H9 (cell line): ENCODE results near the gene HES1. TPM values are rescaled to one million over a fixed set of nuclear protein-coding genes. Genes with fewer than 3 reads are reported as not detected.

Experiments used
- DNase-seq: peaks from one replicate; pipeline ENCODE4 v3.0.0-alpha.2; 2017
- H2AFZ ChIP-seq: one replicate; pipeline ENCODE4 v1.6.1; 2013; ENCODE audit warnings: mild to moderate bottlenecking, low read length, control low read depth, moderate library complexity
- H2AK5ac ChIP-seq: 2 replicates; pipeline ENCODE4 v1.6.1; 2013; ENCODE audit warnings: low read length, control low read depth, mixed read lengths; ENCODE audit not compliant: insufficient read length
- H2BK120ac ChIP-seq: one replicate; pipeline ENCODE4 v1.6.1; 2013; ENCODE audit warnings: low read depth, mild to moderate bottlenecking, low read length, control low read depth, inconsistent platforms; ENCODE audit not compliant: poor library complexity, severe bottlenecking
- H2BK12ac ChIP-seq: 2 replicates; pipeline ENCODE4 v1.6.1; 2013; ENCODE audit warnings: low read length, control low read depth, mixed read lengths, low read depth; ENCODE audit not compliant: insufficient read length
- H2BK15ac ChIP-seq: 2 replicates; pipeline ENCODE4 v1.6.1; 2013; ENCODE audit warnings: low read depth, low read length, control low read depth
- H2BK20ac ChIP-seq: one replicate; pipeline ENCODE4 v1.6.1; 2013; ENCODE audit warnings: low read depth, mild to moderate bottlenecking, low read length, control low read depth, inconsistent platforms; ENCODE audit not compliant: poor library complexity, severe bottlenecking
- H2BK5ac ChIP-seq: 2 replicates; pipeline ENCODE4 v1.6.1; 2013; ENCODE audit warnings: low read length, control low read depth, mixed read lengths; ENCODE audit not compliant: insufficient read length
- H3K14ac ChIP-seq: 2 replicates; pipeline ENCODE4 v1.6.1; 2013; ENCODE audit warnings: low read length, control low read depth; ENCODE audit not compliant: insufficient read depth
- H3K18ac ChIP-seq: 2 replicates; pipeline ENCODE4 v1.6.1; 2013; ENCODE audit warnings: low read depth, mild to moderate bottlenecking, mixed read lengths, low read length, control low read depth; ENCODE audit not compliant: insufficient read length
- H3K23ac ChIP-seq: 2 replicates; pipeline ENCODE4 v1.6.1; 2013; ENCODE audit warnings: low read length, control low read depth, mixed read lengths, low read depth; ENCODE audit not compliant: insufficient read length
- H3K23me2 ChIP-seq: 2 replicates; pipeline ENCODE4 v1.6.1; 2013; ENCODE audit warnings: low read depth, mild to moderate bottlenecking, mixed read lengths, low read length, control low read depth; ENCODE audit not compliant: insufficient read length, poor library complexity, severe bottlenecking
- H3K27ac ChIP-seq: 2 replicates; pipeline ENCODE4 v1.5.1; 2013; ENCODE audit warnings: low read length, control low read depth, mixed read lengths, low read depth; ENCODE audit not compliant: insufficient read length
- H3K27me3 ChIP-seq: 2 replicates; pipeline ENCODE4 v1.6.1; 2013; ENCODE audit warnings: low read length, control low read depth, inconsistent platforms; ENCODE audit not compliant: insufficient read depth
- H3K4ac ChIP-seq: 2 replicates; pipeline ENCODE4 v1.6.1; 2013; ENCODE audit warnings: low read depth, mild to moderate bottlenecking, control low read depth, inconsistent platforms, low read length, moderate library complexity
- H3K4me1 ChIP-seq: 2 replicates; pipeline ENCODE4 v1.6.1; 2013; ENCODE audit warnings: low read length, control low read depth, inconsistent platforms; ENCODE audit not compliant: insufficient read depth
- H3K4me2 ChIP-seq: 2 replicates; pipeline ENCODE4 v1.6.1; 2013; ENCODE audit warnings: low read length, control low read depth, mixed read lengths; ENCODE audit not compliant: insufficient read length, insufficient read depth
- H3K56ac ChIP-seq: 2 replicates; pipeline ENCODE4 v1.6.1; 2013; ENCODE audit warnings: low read depth, mild to moderate bottlenecking, mixed read lengths, low read length, control low read depth; ENCODE audit not compliant: insufficient read length
- H3K79me1 ChIP-seq: 2 replicates; pipeline ENCODE4 v1.6.1; 2013; ENCODE audit warnings: low read depth, mild to moderate bottlenecking, moderate library complexity, low read length, control low read depth, inconsistent platforms; ENCODE audit not compliant: insufficient read depth, poor library complexity, severe bottlenecking
- H3K79me2 ChIP-seq: 2 replicates; pipeline ENCODE4 v1.6.1; 2013; ENCODE audit warnings: low read length, control low read depth, inconsistent platforms; ENCODE audit not compliant: insufficient read depth
- H3K9ac ChIP-seq: 2 replicates; pipeline ENCODE4 v1.6.1; 2013; ENCODE audit warnings: low read length, control low read depth, mixed read lengths; ENCODE audit not compliant: insufficient read length; ENCODE audit errors: extremely low read depth
- H3K9me3 ChIP-seq: one replicate; pipeline ENCODE4 v1.6.1; 2013; ENCODE audit warnings: low read depth, low read length, inconsistent platforms; ENCODE audit not compliant: control insufficient read depth
- H3T11ph ChIP-seq: one replicate; pipeline ENCODE4 v1.6.1; 2013; ENCODE audit warnings: mild to moderate bottlenecking, low read length, control low read depth, inconsistent platforms
- H4K20me1 ChIP-seq: one replicate; pipeline ENCODE4 v1.6.1; 2013; ENCODE audit not compliant: control insufficient read depth, insufficient read length, insufficient read depth
- H4K5ac ChIP-seq: 2 replicates; pipeline ENCODE4 v1.6.1; 2013; ENCODE audit warnings: low read depth, mild to moderate bottlenecking, mixed read lengths, low read length, control low read depth; ENCODE audit not compliant: insufficient read length
- H4K8ac ChIP-seq: replicated peaks from 2 replicates; pipeline ENCODE4 v1.6.1; 2013; ENCODE audit warnings: low read length, control low read depth, mixed read lengths, low read depth; ENCODE audit not compliant: insufficient read length
- H4K91ac ChIP-seq: 2 replicates; pipeline ENCODE4 v1.6.1; 2013; ENCODE audit warnings: low read depth, mild to moderate bottlenecking, moderate library complexity, mixed read lengths, low read length, control low read depth; ENCODE audit not compliant: insufficient read length
- H3K27ac Mint-ChIP-seq, 3 experiments: 2 replicates in 2 of 3; 3 replicates in 1 of 3; pipeline ENCODE4 v1.8.0; 2020 to 2021; ENCODE audit warnings: mixed read lengths in 3 of 3, mild to moderate bottlenecking in 1 of 3, moderate library complexity in 1 of 3
- H3K27me3 Mint-ChIP-seq: 2 replicates; pipeline ENCODE4 v1.8.0; 2021; ENCODE audit warnings: low read depth, mild to moderate bottlenecking, moderate library complexity, mixed read lengths
- H3K36me3 Mint-ChIP-seq, 3 experiments: 2 replicates in 2 of 3; 3 replicates in 1 of 3; pipeline ENCODE4 v1.8.0; 2020 to 2021; ENCODE audit warnings: low read depth in 3 of 3, mixed read lengths in 3 of 3; ENCODE audit not compliant: insufficient read depth in 1 of 3
- H3K4me1 Mint-ChIP-seq, 2 experiments: 2 replicates each; pipeline ENCODE4 v1.8.0; 2020; ENCODE audit warnings: mixed read lengths in 2 of 2
- H3K4me3 Mint-ChIP-seq, 2 experiments: 2 replicates in 1 of 2; 3 replicates in 1 of 2; pipeline ENCODE4 v1.8.0; 2020 to 2021; ENCODE audit warnings: mild to moderate bottlenecking in 2 of 2, mixed read lengths in 2 of 2, moderate library complexity in 1 of 2
- H3K9me3 Mint-ChIP-seq, 2 experiments: 2 replicates in 1 of 2; 3 replicates in 1 of 2; pipeline ENCODE4 v1.8.0; 2020; ENCODE audit warnings: mild to moderate bottlenecking in 2 of 2, mixed read lengths in 2 of 2, moderate library complexity in 1 of 2
- WGBS: extraction: QIAGEN DNeasy Blood & Tissue Kit; methylation state at CpG from one replicate; pipeline ENCODE4 v1.1.7; 2013; ENCODE audit warnings: missing lambda C conversion rate, low lambda C conversion rate, mixed read lengths; ENCODE audit not compliant: insufficient read length; ENCODE audit errors: extremely low coverage; 5-methylcytosine and 5-hydroxymethylcytosine counted together
- total RNA-seq: library from RNA; stranded (reverse); gene quantifications from 2 replicates; pipeline ENCODE4 v1.2.1, GENCODE V29; 2021
- TF ChIP-seq, protein P1 (sequence below): fragments of 200-600 bp; sonication (generic); conservative IDR thresholded peaks from 3 replicates; pipeline ENCODE4 v1.8.0; 2021; ENCODE audit warnings: antibody characterized with exemption, mild to moderate bottlenecking

The HES1 gene
- total RNA-seq, 1 experiment from 2014 or later, result 23.2 TPM

DNA sequence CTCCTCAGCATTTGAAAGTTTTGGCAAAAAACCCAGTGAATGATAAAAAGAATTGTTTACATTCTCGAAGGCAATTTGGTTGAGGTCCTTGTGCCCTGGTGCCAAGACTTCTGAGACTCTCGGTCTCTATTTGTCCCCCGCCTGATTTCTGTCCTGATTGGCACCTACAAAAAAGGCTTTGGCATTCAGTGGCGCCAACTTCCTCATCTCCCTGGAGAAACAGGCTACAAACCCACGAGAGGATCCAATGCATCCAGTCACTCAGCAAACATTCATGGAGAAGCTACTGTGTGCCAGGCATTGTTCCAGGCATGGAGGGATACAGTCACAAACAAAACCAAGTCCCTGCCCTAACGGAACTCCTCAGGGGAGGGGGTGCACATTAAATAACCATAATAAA lies 42.7 kb downstream of the HES1 start:
- Histone ChIP-seq H3K23ac (no peak overlapping the region), H3K14ac (no peak overlapping the region; the same call in 1 of the 2 replicates), H3K18ac (no peak overlapping the region), H3K79me2 (no peaks in the 10 kb centered on the region), H4K8ac (no peak overlapping the region), H2BK20ac (no peak overlapping the region), H4K91ac (no peak overlapping the region), H2BK5ac (no peak overlapping the region), H3K23me2 (no peaks in the 10 kb centered on the region), H3K27me3 (no peaks in the 10 kb centered on the region), H2AK5ac (no peak overlapping the region), H3K4ac (no peak overlapping the region), H3K56ac (no peak overlapping the region), H4K5ac (no peak overlapping the region), H2BK15ac (no peak overlapping the region), H3K9ac (no peak overlapping the region), H2BK12ac (no peak overlapping the region), H3K27ac (no peak overlapping the region), H3K4me1 (peaks cover 3% of the 10 kb centered on the region; the same call in 1 of the 2 replicates), H2AFZ (no peak overlapping the region), H4K20me1 (no peaks in the 10 kb centered on the region), H2BK120ac (no peak overlapping the region), H3T11ph (no peak overlapping the region), H3K4me2 (no peak overlapping the region), H3K9me3 (no peaks in the 10 kb centered on the region), H3K79me1 (no peaks in the 10 kb centered on the region)
- WGBS, result no CpG with 5 or more reads among the region's 6 CpGs
- Mint-ChIP-seq H3K36me3 (no peaks in the 10 kb centered on the region), H3K27me3 (peaks cover 18% of the 10 kb centered on the region), H3K9me3 (no peaks in the 10 kb centered on the region; a peak in 2 of 5 replicates), H3K4me3 (no peak overlapping the region), H3K27ac (no peak overlapping the region), H3K4me1 (peaks cover 38 to 45% of the 10 kb centered on the region in 2 experiments)
- TF ChIP-seq, protein P1, sequence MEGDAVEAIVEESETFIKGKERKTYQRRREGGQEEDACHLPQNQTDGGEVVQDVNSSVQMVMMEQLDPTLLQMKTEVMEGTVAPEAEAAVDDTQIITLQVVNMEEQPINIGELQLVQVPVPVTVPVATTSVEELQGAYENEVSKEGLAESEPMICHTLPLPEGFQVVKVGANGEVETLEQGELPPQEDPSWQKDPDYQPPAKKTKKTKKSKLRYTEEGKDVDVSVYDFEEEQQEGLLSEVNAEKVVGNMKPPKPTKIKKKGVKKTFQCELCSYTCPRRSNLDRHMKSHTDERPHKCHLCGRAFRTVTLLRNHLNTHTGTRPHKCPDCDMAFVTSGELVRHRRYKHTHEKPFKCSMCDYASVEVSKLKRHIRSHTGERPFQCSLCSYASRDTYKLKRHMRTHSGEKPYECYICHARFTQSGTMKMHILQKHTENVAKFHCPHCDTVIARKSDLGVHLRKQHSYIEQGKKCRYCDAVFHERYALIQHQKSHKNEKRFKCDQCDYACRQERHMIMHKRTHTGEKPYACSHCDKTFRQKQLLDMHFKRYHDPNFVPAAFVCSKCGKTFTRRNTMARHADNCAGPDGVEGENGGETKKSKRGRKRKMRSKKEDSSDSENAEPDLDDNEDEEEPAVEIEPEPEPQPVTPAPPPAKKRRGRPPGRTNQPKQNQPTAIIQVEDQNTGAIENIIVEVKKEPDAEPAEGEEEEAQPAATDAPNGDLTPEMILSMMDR, result no peak
- no peak for DNase-seq
